HepG2 (cell line): ENCODE measurements around the gene RAD51D. TPM values are rescaled to one million over a fixed set of nuclear protein-coding genes. Genes with fewer than 3 reads are reported as not detected.

Experiments used
- AGO2 ChIP-seq: fragments of 200-400 bp; formaldehyde crosslinking; optimal IDR thresholded peaks from 2 replicates; pipeline ENCODE3; 2017; ENCODE audit warnings: mild to moderate bottlenecking, low read depth, low read length, moderate library complexity
- DNMT3B ChIP-seq: conservative IDR thresholded peaks from 2 replicates; pipeline ENCODE4 v1.6.1; 2016; ENCODE audit warnings: missing biosample characterization, control low read depth
- ELF1 ChIP-seq: sonication (generic); formaldehyde crosslinking; IDR thresholded peaks from 2 replicates; pipeline ENCODE4 v1.4.0; 2020; ENCODE audit warnings: missing genetic modification reagents
- FIP1L1 ChIP-seq: fragments of 200-400 bp; formaldehyde crosslinking; IDR thresholded peaks from 2 replicates; pipeline ENCODE4 v1.6.1; 2018; ENCODE audit warnings: low read depth, mild to moderate bottlenecking, low read length, moderate library complexity, borderline replicate concordance; ENCODE audit not compliant: insufficient read depth
- HINFP ChIP-seq: sonication (generic); formaldehyde crosslinking; IDR thresholded peaks from 2 replicates; pipeline ENCODE4 v1.4.0; 2020; ENCODE audit warnings: low read depth, mild to moderate bottlenecking, missing genetic modification reagents
- NPAS2 ChIP-seq: sonication (generic); formaldehyde crosslinking; IDR thresholded peaks from 2 replicates; pipeline ENCODE4 v1.8.0; 2022; ENCODE audit warnings: mild to moderate bottlenecking, missing genetic modification reagents, borderline replicate concordance
- NR1H2 ChIP-seq: sonication (generic); formaldehyde crosslinking; IDR thresholded peaks from 2 replicates; pipeline ENCODE4 v1.8.1; 2022; ENCODE audit warnings: low read depth, missing genetic modification reagents, borderline replicate concordance
- ONECUT2 ChIP-seq: sonication (generic); formaldehyde crosslinking; IDR thresholded peaks from 2 replicates; pipeline ENCODE4 v1.4.0; 2020; ENCODE audit warnings: missing genetic modification reagents
- PHF21A ChIP-seq: sonication (generic); formaldehyde crosslinking; IDR thresholded peaks from 2 replicates; pipeline ENCODE4 v1.5.0; 2020; ENCODE audit warnings: mild to moderate bottlenecking, missing genetic modification reagents
- SMAD9 ChIP-seq: sonication (generic); formaldehyde crosslinking; IDR thresholded peaks from 2 replicates; pipeline ENCODE4 v1.5.1; 2020; ENCODE audit warnings: mild to moderate bottlenecking, missing genetic modification reagents
- TEAD3 ChIP-seq: optimal IDR thresholded peaks from 2 replicates; pipeline ENCODE3; 2016; ENCODE audit warnings: borderline replicate concordance
- TFDP1 ChIP-seq: IDR thresholded peaks from 2 replicates; pipeline ENCODE4 v1.6.1; 2016; ENCODE audit warnings: missing compliant biosample characterization, missing genetic modification reagents, borderline replicate concordance
- TFDP2 ChIP-seq: sonication (generic); formaldehyde crosslinking; IDR thresholded peaks from 2 replicates; pipeline ENCODE4 v1.4.0; 2020; ENCODE audit warnings: missing genetic modification reagents
- THAP8 ChIP-seq: sonication (generic); formaldehyde crosslinking; IDR thresholded peaks from 2 replicates; pipeline ENCODE4 v1.5.1; 2020; ENCODE audit warnings: missing genetic modification reagents, mild to moderate bottlenecking, borderline replicate concordance
- THAP9 ChIP-seq: sonication (generic); formaldehyde crosslinking; IDR thresholded peaks from 2 replicates; pipeline ENCODE4; 2020; ENCODE audit warnings: missing genetic modification reagents, mild to moderate bottlenecking, borderline replicate concordance
- ZNF205 ChIP-seq: IDR thresholded peaks from 2 replicates; pipeline ENCODE4 v1.6.1; 2018; ENCODE audit warnings: missing biosample characterization, missing genetic modification reagents
- ZNF746 ChIP-seq: sonication (generic); formaldehyde crosslinking; IDR thresholded peaks from 2 replicates; pipeline ENCODE4 v1.8.0; 2022; ENCODE audit warnings: mild to moderate bottlenecking, missing genetic modification reagents
- ZNF770 ChIP-seq: sonication (generic); formaldehyde crosslinking; IDR thresholded peaks from 2 replicates; pipeline ENCODE4 v1.5.0; 2020; ENCODE audit warnings: mild to moderate bottlenecking, missing genetic modification reagents
- ZNF891 ChIP-seq: sonication (generic); formaldehyde crosslinking; IDR thresholded peaks from 2 replicates; pipeline ENCODE4 v1.5.0; 2020; ENCODE audit warnings: mild to moderate bottlenecking, missing genetic modification reagents
- ZSCAN25 ChIP-seq: sonication (generic); formaldehyde crosslinking; IDR thresholded peaks from 2 replicates; pipeline ENCODE4 v1.8.0; 2022; ENCODE audit warnings: mild to moderate bottlenecking, missing genetic modification reagents
- polyA plus RNA-seq, 8 experiments: library from polyadenylated mRNA; depleted of rRNA in 3 of 8; stranded (reverse) in 7 of 8; unstranded in 1 of 8; fragments of >200 nt; fragmentation: Illumina TruSeq in 4 of 8; extraction: Trizol in 4 of 8; gene quantifications; 2 replicates each; pipeline versions ENCODE4 v1.2.1 to v1.2.3, GENCODE V29; 2011 to 2016; ENCODE audit warnings: low read depth in 4 of 8, missing spikeins in 1 of 8, mixed read lengths in 1 of 8; ENCODE audit not compliant: insufficient read depth in 1 of 8
- total RNA-seq, 5 experiments: library from RNA; depleted of rRNA; stranded (reverse); fragments of >200 nt; fragmentation: Illumina TruSeq; extraction: Trizol; gene quantifications; 2 replicates each; pipeline ENCODE4 v1.2.3, GENCODE V29; 2016; ENCODE audit warnings: low read depth in 1 of 5

The RAD51D gene
- total and polyA plus RNA-seq, 2 of the 13 experiments (the other 11 are each of a cell fraction or from before 2014, with no cell fraction given) = 6.7 to 13.1 TPM

- TF ChIP-seq FIP1L1 (no peak), ZNF770 (CRISPR knock-in tag) (peak; percentile 80), TEAD3 (CRISPR knock-in tag) (no peak), ELF1 (CRISPR knock-in tag) (no peak), HINFP (CRISPR knock-in tag) (no peak), ZNF205 (CRISPR knock-in tag) (no peak), NPAS2 (CRISPR knock-in tag) (no peak), TFDP2 (peak; percentile 58), ONECUT2 (CRISPR knock-in tag) (no peak), ZNF891 (no peak), NR1H2 (CRISPR knock-in tag) (no peak), PHF21A (CRISPR knock-in tag) (no peak; the same call in 1 of the 2 replicates), TFDP1 (CRISPR knock-in tag) (peak; percentile 69; the same call in 1 of the 2 replicates), THAP9 (no peak), ZNF746 (CRISPR knock-in tag) (no peak), AGO2 (peak; percentile 81), ZSCAN25 (CRISPR knock-in tag) (no peak), THAP8 (no peak), DNMT3B (CRISPR knock-in tag) (no peak), SMAD9 (no peak)
Observed at GRCh38 chr17:35088881-35089585, 30.6 kb downstream of the RAD51D start (continued).
